OCI-LY3 (cell line): Measurements from ENCODE around the gene ITGB1.

Experiments used
- CTCF ChIP-seq: fragments of 200-600, 300-600 bp; sonication (generic); IDR thresholded peaks from 2 replicates; pipeline ENCODE4 v1.5.1; 2014; ENCODE audit warnings: antibody characterized with exemption, low read length, low read depth
- EZH2phosphoT487 ChIP-seq: fragments of 200-600 bp; shearing (Covaris generic); IDR thresholded peaks from 2 replicates; pipeline ENCODE4 v1.6.1; 2018; ENCODE audit warnings: antibody characterized with exemption, mixed run types, low read depth

DNA sequence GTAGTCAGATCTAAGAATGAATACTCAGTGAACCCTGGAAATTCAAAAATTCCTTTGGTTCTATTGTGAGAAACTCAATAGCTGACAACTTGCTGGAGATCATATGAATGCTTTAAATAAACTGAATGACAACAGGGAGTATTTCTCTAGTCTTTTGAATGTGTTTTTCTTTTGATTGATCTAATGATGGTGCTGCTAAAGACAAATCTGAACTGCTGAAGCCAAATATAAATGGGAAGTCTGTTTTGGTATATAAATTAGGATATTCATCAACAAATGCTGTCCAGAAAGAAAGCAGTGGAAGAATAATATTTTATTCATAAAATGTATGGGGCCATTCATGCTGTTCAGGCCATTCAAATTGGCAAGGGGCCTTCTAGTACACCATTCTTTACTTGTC, 79.4 kb downstream of the ITGB1 start:
- TF ChIP-seq EZH2phosphoT487 (no peak), CTCF (no peak)
